ENCODE results near the gene IYD. TPM values are rescaled to one million over a fixed set of nuclear protein-coding genes. Genes with fewer than 3 reads are reported as not detected.

Gene IYD
- total RNA-seq, 4 donors from 2014 or later = not detected

GRCh38 chr6:150417899-150418826 lies 49.4 kb downstream of the IYD start:
- Histone ChIP-seq H3K27me3 (no peaks in the 10 kb centered on the region), H3K27ac (replicated peaks in 1 of 4) (peak overlapping the region; percentile 5 to 71 (median 54)), H3K36me3 (no peaks in the 10 kb centered on the region), H3K9me3 (no peaks in the 10 kb centered on the region), H3K4me1 (peaks cover 11 to 18% (median 14%) of the 10 kb centered on the region in 4 donors), H3K4me3 (peak overlapping the region; percentile 38 to 60 (median 52))
- intact Hi-C loops (cut with DNase I) = loop anchor here (1.0 kb wide), 1 partner anchor 397 kb away; no protein-coding TSS in a partner anchor
- 13% methylated on average over 12 of the region's 12 CpGs for WGBS
- DNase-seq (ENCODE audit: extremely low spot score) = no peak
- TF ChIP-seq POLR2AphosphoS5 (IDR thresholded peaks at IDR 0.05) (no peak), POLR2A (IDR thresholded peaks at IDR 0.05; ENCODE audit: low read depth) (no peak), EP300 (IDR thresholded peaks at IDR 0.05) (no peak)
- TF ChIP-seq, protein P1, sequence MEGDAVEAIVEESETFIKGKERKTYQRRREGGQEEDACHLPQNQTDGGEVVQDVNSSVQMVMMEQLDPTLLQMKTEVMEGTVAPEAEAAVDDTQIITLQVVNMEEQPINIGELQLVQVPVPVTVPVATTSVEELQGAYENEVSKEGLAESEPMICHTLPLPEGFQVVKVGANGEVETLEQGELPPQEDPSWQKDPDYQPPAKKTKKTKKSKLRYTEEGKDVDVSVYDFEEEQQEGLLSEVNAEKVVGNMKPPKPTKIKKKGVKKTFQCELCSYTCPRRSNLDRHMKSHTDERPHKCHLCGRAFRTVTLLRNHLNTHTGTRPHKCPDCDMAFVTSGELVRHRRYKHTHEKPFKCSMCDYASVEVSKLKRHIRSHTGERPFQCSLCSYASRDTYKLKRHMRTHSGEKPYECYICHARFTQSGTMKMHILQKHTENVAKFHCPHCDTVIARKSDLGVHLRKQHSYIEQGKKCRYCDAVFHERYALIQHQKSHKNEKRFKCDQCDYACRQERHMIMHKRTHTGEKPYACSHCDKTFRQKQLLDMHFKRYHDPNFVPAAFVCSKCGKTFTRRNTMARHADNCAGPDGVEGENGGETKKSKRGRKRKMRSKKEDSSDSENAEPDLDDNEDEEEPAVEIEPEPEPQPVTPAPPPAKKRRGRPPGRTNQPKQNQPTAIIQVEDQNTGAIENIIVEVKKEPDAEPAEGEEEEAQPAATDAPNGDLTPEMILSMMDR (IDR thresholded peaks at IDR 0.05) = peak; percentile 67 to 81 (median 81)

GRCh38 chr6:150418827-150419594 lies 50.2 kb downstream of the IYD start:
- DNase-seq (ENCODE audit: extremely low spot score) = peak; percentile 95
- H3K36me3 ChIP-seq = no peaks in the 10 kb centered on the region
- H3K9me3 ChIP-seq = no peaks in the 10 kb centered on the region
- no peak for TF ChIP-seq EP300 (IDR thresholded peaks at IDR 0.05)
- TF ChIP-seq POLR2A (IDR thresholded peaks at IDR 0.05; ENCODE audit: low read depth) = no peak
- TF ChIP-seq POLR2AphosphoS5 (IDR thresholded peaks at IDR 0.05) = no peak
- TF ChIP-seq, protein P1 (IDR thresholded peaks at IDR 0.05) = peak; percentile 63 to 79 (median 65)
- H3K4me1 ChIP-seq = peaks cover 11 to 18% (median 14%) of the 10 kb centered on the region in 4 donors
- H3K27me3 ChIP-seq = no peaks in the 10 kb centered on the region
- 6% methylated on average over 23 of the region's 23 CpGs for WGBS
- peak overlapping the region; percentile 38 to 60 (median 52) for H3K4me3 ChIP-seq
- intact Hi-C loops (cut with DNase I) = loop anchor here (1.0 kb wide), 1 partner anchor 396 kb away; no protein-coding TSS in a partner anchor
- H3K27ac ChIP-seq (replicated peaks in 1 of 4) = peak overlapping the region; percentile 5 to 71 (median 54)

GRCh38 chr6:150420428-150420827 lies 51.6 kb downstream of the IYD start:
- H3K27ac ChIP-seq (replicated peaks in 1 of 4) = no peak overlapping the region
- peaks cover 11 to 18% (median 14%) of the 10 kb centered on the region in 4 donors for H3K4me1 ChIP-seq
- intact Hi-C loops (cut with DNase I) = loop anchor here (5.0 kb wide), 1 partner anchor 177 kb away; the partner anchor contains the start of gene PLEKHG1
- H3K36me3 ChIP-seq = no peaks in the 10 kb centered on the region
- no peaks in the 10 kb centered on the region for H3K27me3 ChIP-seq
- no peaks in the 10 kb centered on the region for H3K9me3 ChIP-seq
- WGBS = 94% methylated on average over 2 of the region's 2 CpGs
- no peak for DNase-seq (ENCODE audit: extremely low spot score)
- H3K4me3 ChIP-seq = no peak overlapping the region
- TF ChIP-seq POLR2A (IDR thresholded peaks at IDR 0.05; ENCODE audit: low read depth) = no peak

- TF ChIP-seq POLR2A (IDR thresholded peaks at IDR 0.05; ENCODE audit: low read depth) (no peak), POLR2AphosphoS5 (IDR thresholded peaks at IDR 0.05) (no peak), EP300 (IDR thresholded peaks at IDR 0.05) (no peak)
- TF ChIP-seq, protein P1 (IDR thresholded peaks at IDR 0.05) = no peak
- Histone ChIP-seq H3K27me3 (no peaks in the 10 kb centered on the region), H3K4me1 (peaks cover 11 to 20% (median 15%) of the 10 kb centered on the region in 4 donors), H3K27ac (replicated peaks in 1 of 4) (no peak overlapping the region), H3K4me3 (no peak overlapping the region), H3K36me3 (no peaks in the 10 kb centered on the region), H3K9me3 (no peaks in the 10 kb centered on the region)
- DNase-seq (ENCODE audit: extremely low spot score) = no peak
- WGBS = 70% methylated on average over 3 of the region's 3 CpGs
- intact Hi-C loops (cut with DNase I) = loop anchor here (5.0 kb wide), 1 partner anchor 176 kb away; the partner anchor contains the start of gene PLEKHG1
Measured at GRCh38 chr6:150420926-150421325, 52.1 kb downstream of the IYD start.
